Spleen (tissue), 7 donors: ENCODE measurements around the gene GATC.

Experiments
- CTCF ChIP-seq, 11 experiments: fragments of 200-600 bp in 7 of 11; fragments of 450-650 bp in 4 of 11; sonication (generic) in 4 of 11; IDR thresholded peaks in 8 of 11; conservative IDR thresholded peaks in 3 of 11; 1 replicate in 7 of 11; 2 replicates in 4 of 11; pipeline versions ENCODE4 v1.4.0 to v1.8.0; 2016 to 2021; ENCODE audit warnings: antibody characterized with exemption in 11 of 11, inconsistent platforms in 4 of 11, mild to moderate bottlenecking in 1 of 11
- POLR2AphosphoS5 ChIP-seq, 3 donors: sonication (generic); formaldehyde crosslinking; IDR thresholded peaks; one replicate each; pipeline ENCODE4 v1.5.1; 2017; ENCODE audit warnings: antibody characterized with exemption in 3 of 3
- donor health status: DM: no; HTN: no; CAD: no; lungs with moderate emphysema.
- donor health status: DM: no; HTN: no; CAD: no.
- donor health status: DM: no; HTN: no; CAD: no.

- TF ChIP-seq CTCF (IDR thresholded peaks at IDR 0.05 in 8 of 11, conservative IDR thresholded peaks at IDR 0.05 in 3 of 11), result no peak
- no peak for TF ChIP-seq POLR2AphosphoS5 (IDR thresholded peaks at IDR 0.05)
Observed at GRCh38 chr12:120413901-120414695, 32.1 kb upstream of the GATC start.
